Ectodermal cell (in vitro differentiated cells): ENCODE data around the gene AHI1.

ENCODE experiments used
- H3K27ac ChIP-seq: 2 replicates; pipeline ENCODE4 v1.7.0; 2013; ENCODE audit warnings: mild to moderate bottlenecking, low read depth, low read length; ENCODE audit not compliant: insufficient read depth, poor library complexity, severe bottlenecking
- H3K27me3 ChIP-seq: 2 replicates; pipeline ENCODE4 v1.7.0; 2013; ENCODE audit warnings: mild to moderate bottlenecking, low read length; ENCODE audit not compliant: insufficient read depth, control insufficient read depth, poor library complexity, severe bottlenecking
- H3K36me3 ChIP-seq: one replicate; pipeline ENCODE4 v1.7.0; 2013; ENCODE audit warnings: low read length; ENCODE audit not compliant: control insufficient read depth, insufficient read depth
- H3K4me1 ChIP-seq: one replicate; pipeline ENCODE4 v1.7.0; 2013; ENCODE audit warnings: low read length; ENCODE audit not compliant: control insufficient read depth, insufficient read depth
- H3K4me3 ChIP-seq: 2 replicates; pipeline ENCODE4 v1.7.0; 2013; ENCODE audit warnings: low read depth, low read length, control low read depth; ENCODE audit not compliant: insufficient read depth
- H3K9me3 ChIP-seq: 2 replicates; pipeline ENCODE4 v1.7.0; 2013; ENCODE audit warnings: mild to moderate bottlenecking, low read length, moderate library complexity; ENCODE audit not compliant: control insufficient read depth
- WGBS, 2 experiments: methylation state at CpG; one replicate each; pipeline ENCODE4 v1.1.7; 2013; ENCODE audit warnings: missing lambda C conversion rate in 2 of 2; 5-methylcytosine and 5-hydroxymethylcytosine counted together

Gene AHI1

GRCh38 chr6:135402311-135402710 is 95.2 kb downstream of the AHI1 start:
- H3K36me3 ChIP-seq: no peaks in the 10 kb centered on the region
- H3K9me3 ChIP-seq: no peaks in the 10 kb centered on the region
- H3K4me1 ChIP-seq: no peaks in the 10 kb centered on the region
- 94% methylated on average over 1 of the region's 1 CpG; no CpG with 5 or more reads in 1 of the 2 experiments for WGBS, 2 experiments
- no peaks in the 10 kb centered on the region for H3K27me3 ChIP-seq
- H3K4me3 ChIP-seq: no peak overlapping the region
- H3K27ac ChIP-seq: no peak overlapping the region

- no peak overlapping the region for H3K4me3 ChIP-seq
- WGBS, 2 experiments: 93% methylated on average over 2 of the region's 5 CpGs; no CpG with 5 or more reads in 1 of the 2 experiments
- H3K36me3 ChIP-seq: no peaks in the 10 kb centered on the region
- no peaks in the 10 kb centered on the region for H3K27me3 ChIP-seq
- no peaks in the 10 kb centered on the region for H3K9me3 ChIP-seq
- no peaks in the 10 kb centered on the region for H3K4me1 ChIP-seq
- no peak overlapping the region for H3K27ac ChIP-seq
These were observed 100.2 kb downstream of the AHI1 start for GRCh38 chr6:135397172-135397952.

GRCh38 chr6:135395136-135395535 is 102.4 kb downstream of the AHI1 start:
- H3K27me3 ChIP-seq: no peaks in the 10 kb centered on the region
- no peaks in the 10 kb centered on the region for H3K4me1 ChIP-seq
- H3K27ac ChIP-seq: no peak overlapping the region
- H3K36me3 ChIP-seq: no peaks in the 10 kb centered on the region
- H3K4me3 ChIP-seq: no peak overlapping the region
- no peaks in the 10 kb centered on the region for H3K9me3 ChIP-seq

GRCh38 chr6:135393289-135393688 is 104.3 kb downstream of the AHI1 start:
- Histone ChIP-seq H3K27ac (no peak overlapping the region), H3K36me3 (no peaks in the 10 kb centered on the region), H3K27me3 (no peaks in the 10 kb centered on the region), H3K9me3 (no peaks in the 10 kb centered on the region), H3K4me3 (no peak overlapping the region), H3K4me1 (no peaks in the 10 kb centered on the region)
- WGBS, 2 experiments: 100% methylated on average over 2 of the region's 2 CpGs; no CpG with 5 or more reads in 1 of the 2 experiments

- Histone ChIP-seq H3K27me3 (no peaks in the 10 kb centered on the region), H3K9me3 (no peaks in the 10 kb centered on the region), H3K27ac (no peak overlapping the region), H3K4me1 (no peaks in the 10 kb centered on the region), H3K36me3 (no peaks in the 10 kb centered on the region), H3K4me3 (no peak overlapping the region)
- WGBS, 2 experiments: 86 to 95% methylated on average over 4 of the region's 4 CpGs
These were observed 107.1 kb downstream of the AHI1 start for GRCh38 chr6:135390458-135390857.

GRCh38 chr6:135385299-135385698 is 112.2 kb downstream of the AHI1 start:
- H3K9me3 ChIP-seq: no peaks in the 10 kb centered on the region
- H3K4me1 ChIP-seq: no peaks in the 10 kb centered on the region
- no peak overlapping the region for H3K4me3 ChIP-seq
- no peaks in the 10 kb centered on the region for H3K27me3 ChIP-seq
- WGBS, 2 experiments: 94 to 97% methylated on average over 2 of the region's 2 CpGs
- H3K36me3 ChIP-seq: no peaks in the 10 kb centered on the region
- H3K27ac ChIP-seq: no peak overlapping the region

GRCh38 chr6:135383766-135384165 is 113.8 kb downstream of the AHI1 start:
- no peak overlapping the region for H3K27ac ChIP-seq
- no peaks in the 10 kb centered on the region for H3K4me1 ChIP-seq
- no peaks in the 10 kb centered on the region for H3K27me3 ChIP-seq
- H3K9me3 ChIP-seq: no peaks in the 10 kb centered on the region
- no peak overlapping the region for H3K4me3 ChIP-seq
- no peaks in the 10 kb centered on the region for H3K36me3 ChIP-seq
- 79 to 94% methylated on average over 2 of the region's 3 CpGs for WGBS, 2 experiments

- Histone ChIP-seq H3K4me3 (no peak overlapping the region), H3K36me3 (no peaks in the 10 kb centered on the region), H3K9me3 (no peaks in the 10 kb centered on the region), H3K27ac (no peak overlapping the region), H3K27me3 (no peaks in the 10 kb centered on the region), H3K4me1 (no peaks in the 10 kb centered on the region)
- WGBS, 2 experiments: 94 to 96% methylated on average over 2 of the region's 2 CpGs
These were observed 114.2 kb downstream of the AHI1 start for GRCh38 chr6:135383301-135383700.

- Histone ChIP-seq H3K9me3 (no peaks in the 10 kb centered on the region), H3K36me3 (no peaks in the 10 kb centered on the region), H3K27ac (no peak overlapping the region), H3K4me1 (no peaks in the 10 kb centered on the region), H3K27me3 (no peaks in the 10 kb centered on the region), H3K4me3 (no peak overlapping the region)
- WGBS, 2 experiments: 67 to 76% methylated on average over 2 of the region's 2 CpGs
These were observed 115.3 kb downstream of the AHI1 start for GRCh38 chr6:135382182-135382628.

GRCh38 chr6:135380793-135381192 is 116.7 kb downstream of the AHI1 start:
- Histone ChIP-seq H3K27me3 (no peaks in the 10 kb centered on the region), H3K36me3 (no peaks in the 10 kb centered on the region), H3K4me3 (no peak overlapping the region), H3K27ac (no peak overlapping the region), H3K4me1 (no peaks in the 10 kb centered on the region), H3K9me3 (no peaks in the 10 kb centered on the region)
